SW 1271 (cell line): Measurements from ENCODE around the gene FOXD4L4.
"Not testable (repeated sequence)": the region's sequence is repeated elsewhere in the genome, so short reads cannot be mapped to it uniquely, and the experiment has no call there.

Experiments used
- DNase-seq, 2 experiments: peaks; one replicate each; lab custom pipeline; 2025; lab: John Stamatoyannopoulos, UW

Gene FOXD4L4

GRCh38 chr9:65737096-65737564 is at the start of gene FOXD4L4:
FOXD4L4 (plus strand) TSS chr9:65737146; CDS start chr9:65737146, 0 bp downstream.
- not testable (repeated sequence) for DNase-seq

GRCh38 chr9:65703550-65703949 is 33.4 kb upstream of the FOXD4L4 start:
- DNase-seq = not testable (repeated sequence)

- DNase-seq = not testable (repeated sequence)
Observed at GRCh38 chr9:65714445-65714844, 22.5 kb upstream of the FOXD4L4 start.

GRCh38 chr9:65738133-65738532 is 1.2 kb downstream of the FOXD4L4 start:
- DNase-seq = not testable (repeated sequence)
